HG03521 (cell line): ENCODE data around the gene SLC7A11.
"Not testable (repeated sequence)": the region's sequence is repeated elsewhere in the genome, so short reads cannot be mapped to it uniquely, and the experiment has no call there.

Source experiments
- ATAC-seq: cut with Tn5 transposase; IDR thresholded peaks from one replicate; pipeline ENCODE4 v1.9.1; 2021; ENCODE audit warnings: mild to moderate bottlenecking, moderate library complexity; ENCODE audit not compliant: unreplicated experiment

Gene SLC7A11

DNA sequence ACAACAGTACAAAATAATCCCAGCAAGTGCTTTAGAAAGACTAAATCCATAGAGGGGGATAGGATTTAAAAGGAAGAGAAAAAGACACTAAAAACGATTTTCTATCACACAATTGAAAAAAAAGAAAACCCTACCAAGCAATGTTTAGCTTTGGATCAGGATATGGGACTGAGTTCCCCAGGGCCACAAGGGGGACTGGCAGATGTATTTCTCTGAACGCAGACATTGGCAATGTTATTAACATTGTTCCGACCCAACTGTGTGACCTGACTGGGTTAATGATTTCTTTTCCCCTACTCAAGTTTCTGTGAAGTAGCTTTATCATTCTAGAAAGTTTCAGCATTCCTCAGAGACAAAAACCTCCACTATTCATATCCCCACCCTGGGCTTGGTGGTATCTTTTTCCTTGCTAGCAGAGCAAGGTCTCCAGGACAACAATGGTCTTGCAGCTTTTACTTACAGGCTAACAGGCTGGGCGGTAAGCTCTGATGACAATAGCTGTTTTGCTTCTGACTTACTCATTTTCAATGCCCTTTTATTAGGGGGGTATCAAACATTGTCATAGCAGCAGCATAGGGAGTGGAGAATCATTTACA, 25.8 kb downstream of the SLC7A11 start:
- no peak for ATAC-seq

- ATAC-seq = not testable (repeated sequence)
These were observed 31.6 kb downstream of the SLC7A11 start for GRCh38 chr4:138210576-138210975.

DNA sequence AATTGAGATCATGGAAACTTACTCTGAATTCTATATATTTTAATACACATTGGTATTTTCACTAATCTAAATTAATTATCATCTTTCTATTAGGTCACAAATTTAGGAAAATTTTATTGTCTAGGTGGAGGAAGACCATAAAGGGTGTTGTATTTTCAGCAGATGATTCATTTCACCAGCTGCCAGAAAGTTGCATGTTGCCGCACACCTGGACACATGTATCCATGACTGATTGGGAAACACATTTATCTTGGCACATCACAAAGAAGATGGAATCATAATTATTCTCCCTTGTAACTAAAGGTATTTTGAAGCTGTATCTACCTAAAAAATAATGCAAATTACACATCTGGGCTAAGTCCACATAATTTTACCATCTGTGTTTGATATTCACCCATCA, 33.1 kb downstream of the SLC7A11 start:
- ATAC-seq = no peak

DNA sequence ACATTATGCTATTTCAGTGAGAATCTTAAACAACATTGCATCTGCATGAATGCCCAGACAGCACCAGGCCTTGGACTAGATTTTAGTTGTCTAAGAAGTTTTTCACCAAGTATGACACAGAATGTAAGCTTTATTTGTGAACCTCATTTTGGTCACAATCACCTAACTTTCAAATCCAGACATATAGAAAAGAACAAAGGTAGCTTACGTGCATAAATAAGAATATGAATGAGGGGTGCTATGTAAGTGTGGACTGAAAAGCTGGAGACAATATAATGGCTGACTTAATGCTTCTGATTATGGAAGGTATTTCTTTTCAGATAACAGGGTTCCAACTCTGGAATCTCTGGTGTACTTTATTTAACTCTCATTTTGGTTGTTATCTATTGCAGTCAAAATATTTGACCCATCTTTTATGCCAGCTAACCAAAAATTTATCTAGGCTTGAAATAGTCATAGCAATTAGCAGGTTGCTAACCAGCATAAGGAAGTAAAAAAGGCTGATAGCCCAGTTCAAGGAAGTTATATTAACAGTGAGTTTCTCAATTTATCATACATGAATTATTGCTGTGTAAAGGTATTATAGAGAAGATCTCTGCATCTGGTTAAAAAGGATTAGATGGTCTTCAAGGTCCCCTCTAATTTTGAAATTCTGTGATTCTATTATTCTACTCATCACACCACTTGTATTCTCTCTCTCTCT, 36.5 kb downstream of the SLC7A11 start:
- no peak for ATAC-seq

- ATAC-seq = no peak
These were observed 37.6 kb downstream of the SLC7A11 start for GRCh38 chr4:138204507-138204906.

DNA sequence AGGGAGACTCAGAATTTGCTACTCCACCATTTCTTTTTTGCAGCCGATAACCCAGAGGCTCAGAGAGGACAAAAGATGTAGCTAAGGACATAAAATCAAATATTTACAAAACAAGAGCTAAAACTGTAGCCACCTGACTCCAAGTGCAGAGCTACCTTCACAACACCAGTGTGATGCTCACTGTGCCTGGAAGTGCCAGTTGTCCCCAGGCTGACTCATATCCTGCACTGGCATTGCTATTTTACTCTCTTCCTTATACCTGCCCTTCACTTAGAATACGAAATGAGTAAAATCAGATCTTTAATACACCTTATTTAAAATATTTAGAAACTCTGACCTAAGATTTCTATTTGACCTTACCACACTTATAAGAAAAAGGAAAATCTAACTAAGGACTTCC, 39.5 kb downstream of the SLC7A11 start:
- no peak for ATAC-seq

GRCh38 chr4:138200236-138200590, 41.9 kb downstream of the SLC7A11 start:
- peak; percentile 34 for ATAC-seq

DNA sequence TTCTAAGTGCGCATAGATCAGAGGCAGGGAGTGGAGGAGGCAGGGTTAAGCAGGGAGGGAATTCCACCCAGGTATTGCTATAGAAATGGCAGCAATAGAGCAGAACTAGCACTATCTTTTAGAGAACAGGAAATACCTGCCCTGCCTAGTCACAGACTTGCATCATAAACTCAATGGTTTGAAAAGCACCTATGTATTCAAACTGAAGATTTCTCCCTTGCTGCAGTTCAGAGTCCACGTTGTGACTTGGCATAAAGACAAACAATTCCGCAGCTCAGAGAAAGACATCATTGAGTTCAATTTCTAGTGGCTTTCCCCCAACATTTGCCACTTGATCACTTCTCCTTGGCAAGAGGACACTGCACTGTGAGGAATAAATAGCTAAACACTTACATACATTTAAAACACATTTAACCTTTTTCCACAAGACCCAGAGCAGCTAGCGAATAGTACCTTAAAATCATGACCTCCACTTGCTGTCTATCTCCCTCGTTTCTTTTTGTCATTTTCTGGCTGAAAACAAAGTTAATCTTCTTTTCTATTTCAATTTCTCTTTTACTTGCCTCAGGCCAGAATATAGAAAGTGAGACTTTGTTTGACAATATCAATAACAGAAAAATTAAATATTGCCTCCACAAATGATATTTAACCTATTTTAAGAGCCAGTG, 42.4 kb downstream of the SLC7A11 start:
- ATAC-seq = peak; percentile 52

GRCh38 chr4:138196153-138196552, 46.0 kb downstream of the SLC7A11 start:
- ATAC-seq = no peak

DNA sequence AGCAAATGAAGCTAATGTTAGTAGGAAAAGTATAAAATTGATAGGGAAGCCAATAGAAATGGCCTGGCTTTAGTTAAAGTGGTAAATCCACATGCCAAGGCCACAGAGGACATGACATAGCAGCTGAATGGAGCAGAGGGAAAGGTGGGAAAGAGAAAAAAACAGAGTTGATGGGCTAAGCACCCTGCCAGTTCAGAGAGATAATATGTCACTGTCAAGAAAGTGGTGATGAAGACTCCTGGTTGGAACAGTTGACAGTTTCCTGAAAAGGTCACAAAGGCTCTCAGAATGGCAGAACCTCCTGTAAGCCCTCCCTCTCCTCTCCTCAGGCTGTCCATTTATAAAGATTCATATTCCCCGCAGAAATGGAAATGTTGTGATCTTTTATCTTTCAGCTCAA, 48.2 kb downstream of the SLC7A11 start:
- no peak for ATAC-seq

- ATAC-seq = no peak
These were observed 50.0 kb downstream of the SLC7A11 start for GRCh38 chr4:138192113-138192512.

DNA sequence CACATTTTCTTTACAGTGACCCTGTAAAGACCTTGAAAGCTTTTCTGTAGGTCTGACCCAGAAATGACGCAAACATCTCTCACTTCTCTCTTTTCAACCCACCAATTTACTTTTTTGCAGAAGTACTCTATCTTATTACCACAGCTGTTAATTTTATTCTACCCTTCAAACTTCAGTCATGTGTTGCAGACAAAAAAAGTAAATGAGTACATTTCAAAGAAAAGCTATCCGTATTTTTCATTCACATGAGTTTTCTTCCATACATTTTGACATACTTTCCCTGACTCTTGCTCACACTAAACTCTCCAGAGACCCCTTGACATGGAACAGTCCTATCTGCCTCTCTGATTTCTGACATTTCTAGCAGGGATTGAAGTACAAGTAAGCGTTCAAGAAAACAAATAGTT, 51.7 kb downstream of the SLC7A11 start:
- ATAC-seq = peak; percentile 99

- ATAC-seq = no peak
These were observed 52.9 kb downstream of the SLC7A11 start for GRCh38 chr4:138189206-138189605.

DNA sequence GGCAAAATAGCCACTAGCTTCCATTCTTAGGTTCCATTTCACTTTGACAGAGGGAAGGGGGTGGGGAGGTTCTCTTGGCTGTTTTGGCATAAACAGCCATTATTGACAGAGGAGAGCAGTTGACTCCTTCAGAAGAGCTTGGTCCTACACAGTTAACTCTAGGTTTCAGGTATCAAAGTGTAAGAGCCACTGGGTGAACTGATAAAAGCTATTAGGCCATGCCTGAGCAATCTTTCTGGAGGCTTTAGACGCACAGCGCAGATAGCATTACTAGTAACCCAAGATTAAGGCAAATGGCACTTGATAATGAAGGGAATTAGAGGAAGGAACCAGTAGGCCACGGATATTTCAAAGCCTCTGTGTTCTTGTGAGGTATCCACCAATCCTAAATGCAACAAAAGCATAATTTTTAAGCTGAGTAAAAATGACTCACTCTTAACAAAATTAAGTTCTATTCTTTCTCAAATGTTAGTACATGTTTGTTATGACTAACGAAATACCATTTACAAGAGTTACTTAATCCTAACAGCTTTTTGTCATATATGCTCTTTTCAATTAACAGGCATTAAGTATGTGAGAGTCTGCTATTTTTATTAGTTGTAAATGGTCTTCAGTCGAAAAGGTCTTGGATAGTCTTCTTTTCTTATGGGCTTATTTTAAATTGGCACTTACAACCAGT, 53.6 kb downstream of the SLC7A11 start:
- no peak for ATAC-seq

DNA sequence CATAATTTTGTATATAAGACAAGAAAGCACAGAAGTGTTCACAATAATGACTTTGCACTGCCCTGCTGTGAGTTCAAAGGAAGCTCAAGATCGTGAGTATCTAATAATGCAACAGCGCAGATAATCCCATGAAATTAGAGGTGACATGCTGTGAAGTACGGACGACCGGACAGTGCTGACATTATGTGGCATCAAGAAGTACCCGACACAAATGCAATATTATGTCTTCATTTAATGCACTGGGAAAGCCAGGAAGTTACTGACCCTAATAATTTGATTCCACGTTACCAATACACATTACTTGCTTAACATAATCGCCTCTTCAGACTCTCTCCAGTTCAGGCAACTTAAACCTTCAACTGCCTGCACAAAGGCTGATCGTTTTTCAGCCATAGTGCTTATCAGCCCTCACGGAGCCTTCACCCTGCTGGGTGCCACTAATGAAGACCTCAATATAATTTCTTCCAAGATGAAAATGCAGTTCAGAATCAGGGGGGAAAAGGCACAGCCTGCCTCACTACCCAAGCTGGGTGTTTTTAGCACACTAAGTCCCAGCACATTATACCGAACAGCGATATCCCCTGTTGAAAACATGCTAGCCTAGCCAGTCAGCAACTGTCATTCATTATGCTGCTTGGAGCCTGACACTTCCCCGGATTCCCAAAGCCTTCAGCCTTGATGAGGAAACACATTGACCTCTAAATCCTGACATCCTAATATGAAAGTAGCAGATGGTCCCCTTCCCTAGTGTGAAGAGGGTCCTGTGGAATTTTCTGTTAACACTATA, 56.1 kb downstream of the SLC7A11 start:
- no peak for ATAC-seq

DNA sequence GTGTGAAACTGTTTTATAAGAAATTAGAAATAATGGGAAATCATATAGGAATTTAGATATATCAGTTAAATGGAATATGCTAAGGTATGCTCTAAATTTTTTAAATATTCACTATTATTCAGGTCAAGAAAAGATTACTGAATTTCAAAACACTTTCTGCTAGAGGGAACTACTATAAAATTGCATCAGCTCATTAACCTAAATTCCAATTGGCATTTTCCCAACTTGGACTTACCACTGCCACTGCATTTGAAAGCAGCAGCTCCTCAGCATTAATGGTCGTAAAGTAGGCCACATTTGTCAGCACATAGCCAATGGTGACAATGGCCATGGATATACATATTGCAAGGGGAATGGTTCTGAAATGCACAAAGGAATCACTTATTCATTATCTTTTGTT, 57.3 kb downstream of the SLC7A11 start:
- no peak for ATAC-seq

DNA sequence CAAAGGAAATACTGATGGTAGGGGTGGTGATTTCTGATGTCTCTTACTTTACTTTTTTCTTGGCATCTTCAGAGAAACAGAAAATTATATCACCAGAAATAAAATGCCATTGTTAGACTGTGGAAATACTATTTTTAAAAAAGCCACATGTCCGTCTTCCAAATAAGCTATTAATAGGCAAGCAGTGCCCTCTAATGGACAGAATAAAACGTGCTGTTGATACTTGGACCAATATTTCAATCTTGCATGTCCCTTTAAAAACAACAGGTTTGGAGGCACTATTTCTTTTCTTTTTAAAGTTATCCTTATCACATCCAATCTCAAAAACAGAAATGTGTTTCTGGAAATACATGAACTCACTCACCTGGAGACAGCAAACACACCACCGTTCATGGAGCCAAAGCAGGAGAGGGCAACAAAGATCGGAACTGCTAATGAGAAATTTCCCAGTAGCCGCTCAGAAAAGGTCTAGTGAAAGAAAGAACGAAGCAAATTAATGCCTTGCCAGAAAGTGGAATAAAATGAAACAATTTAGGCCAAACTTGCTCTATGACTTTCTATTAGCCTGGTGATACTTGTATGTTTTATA, 59.2 kb downstream of the SLC7A11 start:
- ATAC-seq = peak; percentile 55

GRCh38 chr4:138181287-138181686, 60.9 kb downstream of the SLC7A11 start:
- no peak for ATAC-seq

DNA sequence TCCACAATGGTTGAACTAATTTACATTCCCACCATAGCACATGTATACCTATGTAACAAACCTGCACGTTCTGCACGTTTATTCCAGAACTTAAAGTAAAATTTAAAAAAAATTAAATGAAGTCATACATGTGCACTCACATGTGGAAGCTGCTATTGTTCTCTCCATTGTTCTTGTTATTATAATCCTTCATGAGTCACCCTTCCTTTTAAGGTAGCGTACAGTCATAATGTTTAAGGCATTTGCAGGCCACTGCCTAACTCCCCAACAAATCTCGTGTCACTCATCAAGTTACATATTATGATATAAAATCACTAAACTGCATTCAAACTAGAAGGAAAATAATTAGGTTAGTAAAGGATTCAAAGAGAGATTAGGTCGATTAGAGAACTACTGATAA, 63.6 kb downstream of the SLC7A11 start:
- ATAC-seq = no peak

DNA sequence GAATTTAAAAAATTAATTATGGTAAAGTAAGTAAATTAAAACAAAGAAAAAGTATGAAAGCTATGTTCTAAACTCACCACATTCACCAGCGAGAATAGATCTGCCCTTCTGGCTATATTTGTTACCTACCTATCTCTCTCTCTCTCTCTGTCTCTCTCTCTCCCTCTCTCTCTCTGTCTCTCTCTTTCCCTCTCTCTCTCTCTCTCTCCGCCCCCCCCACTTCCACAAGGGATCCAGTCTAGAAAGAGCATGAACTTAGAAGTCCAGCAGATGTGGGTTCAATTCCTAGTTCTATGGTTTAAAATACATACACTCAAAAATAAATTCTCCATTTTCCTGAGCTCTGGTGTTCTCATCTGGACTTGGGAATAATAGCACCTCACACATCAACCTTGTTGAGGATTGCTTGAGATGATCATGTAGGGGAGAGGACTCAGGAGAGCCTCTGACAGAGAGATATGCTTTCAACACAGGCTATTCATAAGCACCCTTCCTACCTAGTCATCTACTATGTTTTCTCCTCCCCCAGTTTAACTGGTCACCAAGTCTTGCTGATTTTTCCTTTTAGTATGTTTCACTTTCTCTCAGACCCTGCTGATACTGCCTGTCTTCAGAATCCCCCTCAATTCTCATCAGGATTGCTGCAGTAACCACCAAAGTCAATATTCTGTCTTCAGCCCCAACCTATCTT, 64.7 kb downstream of the SLC7A11 start:
- no peak for ATAC-seq
